ENCODE measurements around the gene MAML3. TPM values are rescaled to one million over a fixed set of nuclear protein-coding genes. Genes with fewer than 3 reads are reported as not detected.

MAML3 gene
- total RNA-seq, 1 donor = 0.72 TPM

DNA sequence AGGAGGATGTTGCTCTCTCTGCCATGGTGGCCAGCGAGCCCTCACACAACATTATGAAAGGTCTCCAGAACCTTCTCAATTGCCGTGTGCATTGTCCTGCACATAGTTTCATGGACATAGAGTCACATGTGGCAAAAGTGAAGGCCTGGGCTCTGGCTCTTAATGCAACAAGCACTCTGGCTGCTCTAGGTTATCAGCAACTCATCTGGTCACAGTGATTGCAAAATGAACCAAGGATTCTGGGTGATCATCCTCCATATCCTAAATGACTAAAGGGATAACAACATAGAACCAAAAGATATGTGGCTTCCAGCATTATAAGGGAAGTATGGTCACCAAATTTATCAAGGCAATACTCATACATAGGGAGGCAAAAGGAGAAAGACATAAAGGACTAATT, 313.2 kb downstream of the MAML3 start:
- Histone ChIP-seq H3K27ac (ENCODE audit: low read depth, low read length) (no peak overlapping the region), H3K36me3 (ENCODE audit: insufficient read depth, low read length) (no peaks in the 10 kb centered on the region), H3K27me3 (ENCODE audit: insufficient read depth, low read length) (peaks cover 2% of the 10 kb centered on the region), H3K79me2 (ENCODE audit: insufficient read depth, low read length) (no peaks in the 10 kb centered on the region), H2AFZ (ENCODE audit: low read length) (no peak overlapping the region), H3K4me1 (ENCODE audit: insufficient read depth, low read length) (no peaks in the 10 kb centered on the region), H3K4me2 (ENCODE audit: insufficient read depth, low read length) (no peak overlapping the region), H4K20me1 (ENCODE audit: insufficient read depth, low read length) (no peaks in the 10 kb centered on the region), H3K4me3 (ENCODE audit: insufficient read depth, low read length) (no peak overlapping the region), H3K9me3 (ENCODE audit: low read depth, low read length) (no peaks in the 10 kb centered on the region)
- TF ChIP-seq, protein P1, sequence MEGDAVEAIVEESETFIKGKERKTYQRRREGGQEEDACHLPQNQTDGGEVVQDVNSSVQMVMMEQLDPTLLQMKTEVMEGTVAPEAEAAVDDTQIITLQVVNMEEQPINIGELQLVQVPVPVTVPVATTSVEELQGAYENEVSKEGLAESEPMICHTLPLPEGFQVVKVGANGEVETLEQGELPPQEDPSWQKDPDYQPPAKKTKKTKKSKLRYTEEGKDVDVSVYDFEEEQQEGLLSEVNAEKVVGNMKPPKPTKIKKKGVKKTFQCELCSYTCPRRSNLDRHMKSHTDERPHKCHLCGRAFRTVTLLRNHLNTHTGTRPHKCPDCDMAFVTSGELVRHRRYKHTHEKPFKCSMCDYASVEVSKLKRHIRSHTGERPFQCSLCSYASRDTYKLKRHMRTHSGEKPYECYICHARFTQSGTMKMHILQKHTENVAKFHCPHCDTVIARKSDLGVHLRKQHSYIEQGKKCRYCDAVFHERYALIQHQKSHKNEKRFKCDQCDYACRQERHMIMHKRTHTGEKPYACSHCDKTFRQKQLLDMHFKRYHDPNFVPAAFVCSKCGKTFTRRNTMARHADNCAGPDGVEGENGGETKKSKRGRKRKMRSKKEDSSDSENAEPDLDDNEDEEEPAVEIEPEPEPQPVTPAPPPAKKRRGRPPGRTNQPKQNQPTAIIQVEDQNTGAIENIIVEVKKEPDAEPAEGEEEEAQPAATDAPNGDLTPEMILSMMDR (IDR thresholded peaks at IDR 0.05; ENCODE audit: extremely low read depth, low read depth, low read length) = no peak
- DNase-seq (ENCODE audit: insufficient read length, low spot score, missing footprints) = no peak

DNA sequence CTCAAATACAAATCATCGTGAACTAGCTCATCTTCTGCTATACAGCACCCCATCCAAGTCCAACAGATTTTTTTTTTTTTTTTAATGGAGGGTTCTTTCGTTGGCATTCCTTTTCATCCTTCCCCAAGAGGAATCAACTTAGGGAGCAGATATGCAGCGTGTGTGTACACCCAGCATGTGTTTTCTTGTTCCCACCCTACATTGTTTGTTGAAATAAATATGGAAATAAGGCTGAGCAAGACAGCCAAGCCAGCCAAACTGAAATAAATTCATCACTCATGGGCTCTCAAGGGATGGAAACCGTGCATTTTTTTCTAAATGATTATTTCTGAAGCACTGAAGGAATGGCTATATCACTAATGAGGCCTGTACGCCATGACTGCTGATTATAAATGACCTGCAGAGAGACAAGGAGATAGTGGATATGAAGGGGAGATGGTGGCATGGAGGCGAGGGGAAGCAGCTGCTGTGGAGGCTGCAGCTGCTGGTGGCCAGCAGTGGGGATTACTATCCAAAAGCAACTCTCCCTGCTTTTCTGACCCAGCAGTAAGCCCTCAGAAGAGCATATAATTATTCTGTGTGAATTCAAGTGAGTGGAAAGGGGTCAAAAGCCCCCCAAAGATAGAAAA, 314.5 kb downstream of the MAML3 start:
- DNase-seq (ENCODE audit: insufficient read length, low spot score, missing footprints) = no peak
- Histone ChIP-seq H3K27me3 (ENCODE audit: insufficient read depth, low read length) (peaks cover 2% of the 10 kb centered on the region), H3K79me2 (ENCODE audit: insufficient read depth, low read length) (no peaks in the 10 kb centered on the region), H3K9me3 (ENCODE audit: low read depth, low read length) (no peaks in the 10 kb centered on the region), H3K4me1 (ENCODE audit: insufficient read depth, low read length) (no peaks in the 10 kb centered on the region), H3K4me3 (ENCODE audit: insufficient read depth, low read length) (no peak overlapping the region), H4K20me1 (ENCODE audit: insufficient read depth, low read length) (no peaks in the 10 kb centered on the region), H2AFZ (ENCODE audit: low read length) (no peak overlapping the region), H3K27ac (ENCODE audit: low read depth, low read length) (no peak overlapping the region), H3K4me2 (ENCODE audit: insufficient read depth, low read length) (no peak overlapping the region), H3K36me3 (ENCODE audit: insufficient read depth, low read length) (no peaks in the 10 kb centered on the region)
- TF ChIP-seq, protein P1 (IDR thresholded peaks at IDR 0.05; ENCODE audit: extremely low read depth, low read depth, low read length) = no peak

DNA sequence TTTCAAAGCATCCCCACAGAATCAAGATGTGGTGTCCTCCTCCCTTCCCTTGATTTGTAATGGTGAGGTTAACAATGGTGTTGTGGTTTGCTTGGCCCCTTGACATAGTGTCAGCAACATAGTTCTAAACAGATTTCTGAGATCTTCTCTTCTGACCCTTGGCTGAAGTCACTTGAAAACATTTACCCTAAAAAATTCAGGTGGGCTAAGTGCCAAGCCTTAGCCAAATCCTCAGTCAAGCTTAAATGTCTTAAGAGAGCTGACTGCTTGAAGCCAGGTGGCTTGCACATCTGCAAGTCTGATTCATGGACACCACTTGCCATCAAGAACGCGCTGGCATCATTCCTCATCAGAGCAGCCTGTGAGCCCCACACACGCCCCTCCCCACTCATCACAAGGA, 315.2 kb downstream of the MAML3 start:
- Histone ChIP-seq H3K4me3 (ENCODE audit: insufficient read depth, low read length) (no peak overlapping the region), H3K27me3 (ENCODE audit: insufficient read depth, low read length) (peaks cover 2% of the 10 kb centered on the region)
- no peak for DNase-seq (ENCODE audit: insufficient read length, low spot score, missing footprints)

DNA sequence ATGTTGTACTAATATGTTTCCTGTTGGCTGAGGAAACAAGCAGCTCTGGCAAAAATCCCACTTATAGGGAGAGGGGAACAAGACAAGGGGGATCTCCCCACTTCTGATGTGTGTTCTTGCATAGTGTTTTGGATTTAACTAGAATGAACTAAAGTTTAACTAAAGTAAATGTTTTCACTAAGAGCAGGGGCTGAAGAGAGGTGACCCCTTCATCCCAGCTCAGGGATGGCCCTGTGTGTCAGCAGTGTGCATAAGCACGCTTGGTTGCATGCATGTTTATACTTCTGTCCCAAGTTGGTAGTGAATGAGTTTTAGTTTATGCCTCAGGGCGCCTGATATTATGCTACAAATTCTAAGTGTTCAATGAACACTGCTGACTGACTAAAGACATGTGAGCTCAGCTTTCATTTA, 319.0 kb downstream of the MAML3 start:
- Histone ChIP-seq H3K36me3 (ENCODE audit: insufficient read depth, low read length) (no peaks in the 10 kb centered on the region), H4K20me1 (ENCODE audit: insufficient read depth, low read length) (no peaks in the 10 kb centered on the region), H3K79me2 (ENCODE audit: insufficient read depth, low read length) (no peaks in the 10 kb centered on the region), H3K4me2 (ENCODE audit: insufficient read depth, low read length) (no peak overlapping the region), H3K27ac (ENCODE audit: low read depth, low read length) (no peak overlapping the region), H3K4me3 (ENCODE audit: insufficient read depth, low read length) (no peak overlapping the region), H3K27me3 (ENCODE audit: insufficient read depth, low read length) (peaks cover 2% of the 10 kb centered on the region), H3K9me3 (ENCODE audit: low read depth, low read length) (no peaks in the 10 kb centered on the region), H2AFZ (ENCODE audit: low read length) (no peak overlapping the region), H3K4me1 (ENCODE audit: insufficient read depth, low read length) (no peaks in the 10 kb centered on the region)
- TF ChIP-seq, protein P1 (IDR thresholded peaks at IDR 0.05; ENCODE audit: extremely low read depth, low read depth, low read length) = no peak
- DNase-seq (ENCODE audit: insufficient read length, low spot score, missing footprints) = no peak

More for the DNA sequence above, 315.2 kb downstream of the MAML3 start:
- H3K27ac ChIP-seq (ENCODE audit: low read depth, low read length) = no peak overlapping the region
- H2AFZ ChIP-seq (ENCODE audit: low read length) = no peak overlapping the region
- H3K9me3 ChIP-seq (ENCODE audit: low read depth, low read length) = no peaks in the 10 kb centered on the region
- H4K20me1 ChIP-seq (ENCODE audit: insufficient read depth, low read length) = no peaks in the 10 kb centered on the region
- no peaks in the 10 kb centered on the region for H3K4me1 ChIP-seq (ENCODE audit: insufficient read depth, low read length)
- TF ChIP-seq, protein P1 (IDR thresholded peaks at IDR 0.05; ENCODE audit: extremely low read depth, low read depth, low read length) = no peak
- no peaks in the 10 kb centered on the region for H3K79me2 ChIP-seq (ENCODE audit: insufficient read depth, low read length)
- no peaks in the 10 kb centered on the region for H3K36me3 ChIP-seq (ENCODE audit: insufficient read depth, low read length)
- no peak overlapping the region for H3K4me2 ChIP-seq (ENCODE audit: insufficient read depth, low read length)

Data from osteoblast (primary cell).